Activated CD8-positive, alpha-beta memory T cell treated with anti-CD3 and anti-CD28 coated beads, Interleukin-2, amount 50 U/mL, for 1 hour (primary cell): ENCODE measurements around the gene GRIN2A.

ENCODE experiments used
- DNase-seq: peaks from one replicate; pipeline ENCODE4 v3.0.0-alpha.2; 2020; ENCODE audit errors: extremely low read depth

Gene GRIN2A

GRCh38 chr16:10086620-10087019 lies 95.6 kb downstream of the GRIN2A start:
- no peak for DNase-seq

GRCh38 chr16:10085078-10085798 lies 97.0 kb downstream of the GRIN2A start:
- no peak for DNase-seq

GRCh38 chr16:10083301-10083700 lies 98.9 kb downstream of the GRIN2A start:
- DNase-seq = no peak

GRCh38 chr16:10081201-10081940 lies 100.9 kb downstream of the GRIN2A start:
- DNase-seq = no peak

GRCh38 chr16:10080051-10080772 lies 102.0 kb downstream of the GRIN2A start:
- no peak for DNase-seq

- no peak for DNase-seq
These were observed 103.7 kb downstream of the GRIN2A start for GRCh38 chr16:10078541-10078949.

GRCh38 chr16:10077861-10078260 lies 104.4 kb downstream of the GRIN2A start:
- no peak for DNase-seq

GRCh38 chr16:10076037-10076436 lies 106.2 kb downstream of the GRIN2A start:
- no peak for DNase-seq

- DNase-seq = no peak
These were observed 111.6 kb downstream of the GRIN2A start for GRCh38 chr16:10070591-10070990.

- no peak for DNase-seq
These were observed 112.9 kb downstream of the GRIN2A start for GRCh38 chr16:10069374-10069773.

GRCh38 chr16:10067835-10068234 lies 114.4 kb downstream of the GRIN2A start:
- no peak for DNase-seq

- DNase-seq = no peak
These were observed 114.8 kb downstream of the GRIN2A start for GRCh38 chr16:10067406-10067805.

- DNase-seq = no peak
These were observed 117.2 kb downstream of the GRIN2A start for GRCh38 chr16:10065019-10065418.

- DNase-seq = no peak
These were observed 133.4 kb downstream of the GRIN2A start for GRCh38 chr16:10048850-10049249.

- DNase-seq = no peak
These were observed 136.3 kb downstream of the GRIN2A start for GRCh38 chr16:10045947-10046346.

GRCh38 chr16:10045291-10045775 lies 136.9 kb downstream of the GRIN2A start:
- DNase-seq = no peak

- DNase-seq = no peak
These were observed 141.8 kb downstream of the GRIN2A start for GRCh38 chr16:10040136-10041080.

GRCh38 chr16:10039220-10040096 lies 142.8 kb downstream of the GRIN2A start:
- no peak for DNase-seq

GRCh38 chr16:10037751-10038150 lies 144.5 kb downstream of the GRIN2A start:
- DNase-seq = no peak

- DNase-seq = no peak
These were observed 145.3 kb downstream of the GRIN2A start for GRCh38 chr16:10036956-10037355.
